IMR-90 (cell line): ENCODE results near the gene GSG1L.

ENCODE experiments used
- CEBPB ChIP-seq: IDR thresholded peaks from 2 replicates; pipeline ENCODE4 v1.6.1; 2012; ENCODE audit warnings: low read depth, low read length, improper control_type of control experiment
- FOS ChIP-seq: fragments of 150-350 bp; IDR thresholded peaks from 2 replicates; pipeline ENCODE4 v1.6.1; 2016; ENCODE audit warnings: low read depth, low read length
- MAFK ChIP-seq: IDR thresholded peaks from 2 replicates; pipeline ENCODE4 v1.6.1; 2012; ENCODE audit warnings: low read depth, low read length, improper control_type of control experiment
- POLR2A ChIP-seq: IDR thresholded peaks from 2 replicates; pipeline ENCODE4 v1.6.1; 2012; ENCODE audit warnings: mild to moderate bottlenecking, low read depth, low read length
- RAD21 ChIP-seq: IDR thresholded peaks from 2 replicates; pipeline ENCODE4 v1.6.1; 2012; ENCODE audit warnings: low read length, improper control_type of control experiment
- RCOR1 ChIP-seq: IDR thresholded peaks from 2 replicates; pipeline ENCODE4 v1.6.1; 2012; ENCODE audit warnings: mild to moderate bottlenecking, low read length, improper control_type of control experiment; ENCODE audit not compliant: insufficient replicate concordance
- RFX5 ChIP-seq: IDR thresholded peaks from 2 replicates; pipeline ENCODE4 v1.8.0; 2012; ENCODE audit warnings: low read depth, mild to moderate bottlenecking, low read length, moderate library complexity
- SMC3 ChIP-seq: fragments of 150-350 bp; IDR thresholded peaks from 2 replicates; pipeline ENCODE4 v1.6.1; 2016; ENCODE audit warnings: low read depth, mild to moderate bottlenecking, antibody characterized with exemption, low read length, moderate library complexity
- TF ChIP-seq, protein P1 (sequence below): conservative IDR thresholded peaks from 2 replicates; pipeline ENCODE4 v1.5.1; 2012; ENCODE audit warnings: mild to moderate bottlenecking, low read depth, low read length, improper control_type of control experiment
- TF ChIP-seq, protein P2 (sequence below): fragments of 150-350 bp; IDR thresholded peaks from 2 replicates; pipeline ENCODE4 v1.6.1; 2017; ENCODE audit warnings: mild to moderate bottlenecking, antibody characterized with exemption, low read length, low read depth

DNA sequence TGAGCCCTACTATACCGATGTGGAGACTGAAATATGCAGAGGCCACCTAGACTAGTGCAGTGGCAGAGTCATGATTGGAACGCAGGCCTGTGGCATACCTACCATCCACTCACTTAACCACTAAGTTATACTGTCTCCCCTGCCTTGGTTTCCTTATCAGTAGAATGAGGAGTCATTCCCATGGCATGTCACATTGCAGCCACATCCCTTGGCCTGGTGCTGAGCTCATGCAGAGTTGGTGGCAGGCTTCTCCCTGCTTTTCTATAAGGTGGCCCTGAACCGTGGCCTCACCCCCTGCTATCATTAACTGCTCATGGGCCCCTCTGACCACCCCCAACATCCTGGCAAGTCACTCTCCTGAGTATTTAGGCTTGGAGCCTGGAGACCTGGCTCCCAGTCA, 301.1 kb downstream of the GSG1L start:
- TF ChIP-seq POLR2A (no peak), CEBPB (peak; percentile 23; the same call in 1 of the 2 replicates), MAFK (no peak), SMC3 (no peak), FOS (no peak), RFX5 (no peak), RAD21 (no peak), RCOR1 (no peak)
- TF ChIP-seq, protein P1, sequence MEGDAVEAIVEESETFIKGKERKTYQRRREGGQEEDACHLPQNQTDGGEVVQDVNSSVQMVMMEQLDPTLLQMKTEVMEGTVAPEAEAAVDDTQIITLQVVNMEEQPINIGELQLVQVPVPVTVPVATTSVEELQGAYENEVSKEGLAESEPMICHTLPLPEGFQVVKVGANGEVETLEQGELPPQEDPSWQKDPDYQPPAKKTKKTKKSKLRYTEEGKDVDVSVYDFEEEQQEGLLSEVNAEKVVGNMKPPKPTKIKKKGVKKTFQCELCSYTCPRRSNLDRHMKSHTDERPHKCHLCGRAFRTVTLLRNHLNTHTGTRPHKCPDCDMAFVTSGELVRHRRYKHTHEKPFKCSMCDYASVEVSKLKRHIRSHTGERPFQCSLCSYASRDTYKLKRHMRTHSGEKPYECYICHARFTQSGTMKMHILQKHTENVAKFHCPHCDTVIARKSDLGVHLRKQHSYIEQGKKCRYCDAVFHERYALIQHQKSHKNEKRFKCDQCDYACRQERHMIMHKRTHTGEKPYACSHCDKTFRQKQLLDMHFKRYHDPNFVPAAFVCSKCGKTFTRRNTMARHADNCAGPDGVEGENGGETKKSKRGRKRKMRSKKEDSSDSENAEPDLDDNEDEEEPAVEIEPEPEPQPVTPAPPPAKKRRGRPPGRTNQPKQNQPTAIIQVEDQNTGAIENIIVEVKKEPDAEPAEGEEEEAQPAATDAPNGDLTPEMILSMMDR: no peak
- TF ChIP-seq, protein P2, sequence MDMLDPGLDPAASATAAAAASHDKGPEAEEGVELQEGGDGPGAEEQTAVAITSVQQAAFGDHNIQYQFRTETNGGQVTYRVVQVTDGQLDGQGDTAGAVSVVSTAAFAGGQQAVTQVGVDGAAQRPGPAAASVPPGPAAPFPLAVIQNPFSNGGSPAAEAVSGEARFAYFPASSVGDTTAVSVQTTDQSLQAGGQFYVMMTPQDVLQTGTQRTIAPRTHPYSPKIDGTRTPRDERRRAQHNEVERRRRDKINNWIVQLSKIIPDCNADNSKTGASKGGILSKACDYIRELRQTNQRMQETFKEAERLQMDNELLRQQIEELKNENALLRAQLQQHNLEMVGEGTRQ: no peak
